Osteocyte (in vitro differentiated cells): ENCODE results near the gene PTPRD. TPM values are rescaled to one million over a fixed set of nuclear protein-coding genes. Genes with fewer than 3 reads are reported as not detected.
"Not testable (repeated sequence)": the region's sequence is repeated elsewhere in the genome, so short reads cannot be mapped to it uniquely, and the experiment has no call there.

Experiments
- DNase-seq: peaks from one replicate; pipeline ENCODE4 v3.0.0; 2021; ENCODE audit warnings: mixed read lengths; ENCODE audit not compliant: unreplicated experiment; ENCODE audit errors: extremely low spot score
- H3K27ac Mint-ChIP-seq: one replicate; pipeline ENCODE4 v1.8.0; 2021; ENCODE audit warnings: mild to moderate bottlenecking, mixed read lengths; ENCODE audit not compliant: unreplicated experiment
- H3K27me3 Mint-ChIP-seq: one replicate; pipeline ENCODE4 v1.8.0; 2021; ENCODE audit warnings: mixed read lengths; ENCODE audit not compliant: unreplicated experiment
- H3K36me3 Mint-ChIP-seq: one replicate; pipeline ENCODE4 v1.8.0; 2021; ENCODE audit warnings: mixed read lengths; ENCODE audit not compliant: unreplicated experiment
- H3K4me1 Mint-ChIP-seq: one replicate; pipeline ENCODE4 v1.8.0; 2021; ENCODE audit warnings: mixed read lengths; ENCODE audit not compliant: unreplicated experiment
- H3K4me3 Mint-ChIP-seq: one replicate; pipeline ENCODE4 v1.8.0; 2021; ENCODE audit warnings: mild to moderate bottlenecking, moderate library complexity, mixed read lengths; ENCODE audit not compliant: unreplicated experiment
- H3K9me3 Mint-ChIP-seq: one replicate; pipeline ENCODE4 v1.8.0; 2021; ENCODE audit warnings: mixed read lengths; ENCODE audit not compliant: unreplicated experiment
- total RNA-seq: library from RNA; stranded (reverse); gene quantifications from 2 replicates; pipeline ENCODE4 v1.2.1, GENCODE V29; 2021
- TF ChIP-seq, protein P1 (sequence below): fragments of 200-600 bp; sonication (generic); IDR thresholded peaks from 2 replicates; pipeline ENCODE4 v1.5.0; 2021; ENCODE audit warnings: antibody characterized with exemption, mild to moderate bottlenecking, moderate library complexity

Gene PTPRD
- total RNA-seq, 1 donor from 2014 or later: 5.4 TPM

GRCh38 chr9:9483175-9483574 lies 1129.6 kb downstream of the PTPRD start:
- H3K4me1 Mint-ChIP-seq: no peaks in the 10 kb centered on the region
- H3K9me3 Mint-ChIP-seq: no peaks in the 10 kb centered on the region
- TF ChIP-seq, protein P1, sequence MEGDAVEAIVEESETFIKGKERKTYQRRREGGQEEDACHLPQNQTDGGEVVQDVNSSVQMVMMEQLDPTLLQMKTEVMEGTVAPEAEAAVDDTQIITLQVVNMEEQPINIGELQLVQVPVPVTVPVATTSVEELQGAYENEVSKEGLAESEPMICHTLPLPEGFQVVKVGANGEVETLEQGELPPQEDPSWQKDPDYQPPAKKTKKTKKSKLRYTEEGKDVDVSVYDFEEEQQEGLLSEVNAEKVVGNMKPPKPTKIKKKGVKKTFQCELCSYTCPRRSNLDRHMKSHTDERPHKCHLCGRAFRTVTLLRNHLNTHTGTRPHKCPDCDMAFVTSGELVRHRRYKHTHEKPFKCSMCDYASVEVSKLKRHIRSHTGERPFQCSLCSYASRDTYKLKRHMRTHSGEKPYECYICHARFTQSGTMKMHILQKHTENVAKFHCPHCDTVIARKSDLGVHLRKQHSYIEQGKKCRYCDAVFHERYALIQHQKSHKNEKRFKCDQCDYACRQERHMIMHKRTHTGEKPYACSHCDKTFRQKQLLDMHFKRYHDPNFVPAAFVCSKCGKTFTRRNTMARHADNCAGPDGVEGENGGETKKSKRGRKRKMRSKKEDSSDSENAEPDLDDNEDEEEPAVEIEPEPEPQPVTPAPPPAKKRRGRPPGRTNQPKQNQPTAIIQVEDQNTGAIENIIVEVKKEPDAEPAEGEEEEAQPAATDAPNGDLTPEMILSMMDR: no peak
- H3K27ac Mint-ChIP-seq: no peak overlapping the region
- no peak for DNase-seq
- H3K27me3 Mint-ChIP-seq: peaks cover 1% of the 10 kb centered on the region
- H3K36me3 Mint-ChIP-seq: no peaks in the 10 kb centered on the region
- no peak overlapping the region for H3K4me3 Mint-ChIP-seq

GRCh38 chr9:9478741-9479140 lies 1134.1 kb downstream of the PTPRD start:
- DNase-seq: no peak

GRCh38 chr9:9469271-9469670 lies 1143.5 kb downstream of the PTPRD start:
- no peaks in the 10 kb centered on the region for H3K27me3 Mint-ChIP-seq
- TF ChIP-seq, protein P1: no peak

More at GRCh38 chr9:9478741-9479140, 1134.1 kb downstream of the PTPRD start:
- no peaks in the 10 kb centered on the region for H3K9me3 Mint-ChIP-seq
- TF ChIP-seq, protein P1: no peak
- H3K4me1 Mint-ChIP-seq: no peaks in the 10 kb centered on the region
- H3K4me3 Mint-ChIP-seq: no peak overlapping the region
- H3K27me3 Mint-ChIP-seq: no peaks in the 10 kb centered on the region
- H3K36me3 Mint-ChIP-seq: no peaks in the 10 kb centered on the region
- no peak overlapping the region for H3K27ac Mint-ChIP-seq

GRCh38 chr9:9441874-9442273 lies 1170.9 kb downstream of the PTPRD start:
- H3K4me3 Mint-ChIP-seq, H3K4me1 Mint-ChIP-seq, H3K27ac Mint-ChIP-seq: not testable (repeated sequence)

More at GRCh38 chr9:9469271-9469670, 1143.5 kb downstream of the PTPRD start:
- no peak for DNase-seq
- Mint-ChIP-seq H3K4me3 (no peak overlapping the region), H3K27ac (no peak overlapping the region), H3K4me1 (no peaks in the 10 kb centered on the region), H3K9me3 (no peaks in the 10 kb centered on the region), H3K36me3 (no peaks in the 10 kb centered on the region)

GRCh38 chr9:9437641-9438040 lies 1175.2 kb downstream of the PTPRD start:
- DNase-seq: no peak
- no peaks in the 10 kb centered on the region for H3K9me3 Mint-ChIP-seq
- H3K4me1 Mint-ChIP-seq: no peaks in the 10 kb centered on the region
- H3K27me3 Mint-ChIP-seq: peaks cover 4% of the 10 kb centered on the region
- H3K4me3 Mint-ChIP-seq: no peak overlapping the region
- H3K36me3 Mint-ChIP-seq: no peaks in the 10 kb centered on the region
- H3K27ac Mint-ChIP-seq: no peak overlapping the region
- TF ChIP-seq, protein P1: no peak

More at GRCh38 chr9:9441874-9442273, 1170.9 kb downstream of the PTPRD start:
- not testable (repeated sequence) for H3K36me3 Mint-ChIP-seq, DNase-seq, H3K9me3 Mint-ChIP-seq, H3K27me3 Mint-ChIP-seq

DNA sequence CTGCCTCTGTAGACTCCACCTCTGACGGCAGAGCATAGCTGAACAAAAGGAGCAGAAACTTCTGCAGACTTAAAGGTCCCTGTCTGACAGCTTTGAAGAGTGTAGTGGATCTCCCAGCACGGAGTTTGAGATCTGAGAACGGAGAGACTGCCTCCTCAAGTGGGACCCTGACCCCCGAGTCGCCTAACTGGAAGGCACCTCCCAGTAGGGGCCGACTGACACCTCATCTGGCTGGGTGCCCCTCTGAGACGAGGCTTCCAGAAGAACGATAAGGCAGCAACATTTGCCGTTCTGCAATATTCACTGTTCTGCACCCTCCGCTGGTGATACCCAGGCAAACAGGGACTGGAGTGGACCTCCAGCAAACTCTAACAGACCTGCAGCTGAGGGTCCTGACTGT lies 1186.3 kb downstream of the PTPRD start:
- not testable (repeated sequence) for H3K9me3 Mint-ChIP-seq, H3K27ac Mint-ChIP-seq, DNase-seq, H3K36me3 Mint-ChIP-seq, H3K27me3 Mint-ChIP-seq, H3K4me3 Mint-ChIP-seq, H3K4me1 Mint-ChIP-seq
